Mucosa of stomach (tissue), 1 donor: ENCODE results near the gene CAMTA1.

Source experiments
- H3K27me3 ChIP-seq: one replicate; pipeline ENCODE4 v1.7.0; 2013; ENCODE audit warnings: mild to moderate bottlenecking, low read length; ENCODE audit not compliant: control insufficient read depth, insufficient read depth
- H3K36me3 ChIP-seq: one replicate; pipeline ENCODE4 v1.7.0; 2013; ENCODE audit warnings: low read length; ENCODE audit not compliant: control insufficient read depth, insufficient read depth
- H3K4me1 ChIP-seq: one replicate; pipeline ENCODE4 v1.7.0; 2013; ENCODE audit warnings: mild to moderate bottlenecking, low read length; ENCODE audit not compliant: control insufficient read depth, insufficient read depth
- H3K4me3 ChIP-seq: one replicate; pipeline ENCODE4 v1.7.0; 2013; ENCODE audit warnings: low read length
- H3K9ac ChIP-seq: one replicate; pipeline ENCODE4 v1.7.0; 2013; ENCODE audit warnings: mild to moderate bottlenecking, low read length, moderate library complexity
- H3K9me3 ChIP-seq: one replicate; pipeline ENCODE4 v1.7.0; 2013; ENCODE audit warnings: mild to moderate bottlenecking, low read length, moderate library complexity; ENCODE audit not compliant: control insufficient read depth
- donor health status: Pancreatic carcinoma.

Gene CAMTA1

DNA sequence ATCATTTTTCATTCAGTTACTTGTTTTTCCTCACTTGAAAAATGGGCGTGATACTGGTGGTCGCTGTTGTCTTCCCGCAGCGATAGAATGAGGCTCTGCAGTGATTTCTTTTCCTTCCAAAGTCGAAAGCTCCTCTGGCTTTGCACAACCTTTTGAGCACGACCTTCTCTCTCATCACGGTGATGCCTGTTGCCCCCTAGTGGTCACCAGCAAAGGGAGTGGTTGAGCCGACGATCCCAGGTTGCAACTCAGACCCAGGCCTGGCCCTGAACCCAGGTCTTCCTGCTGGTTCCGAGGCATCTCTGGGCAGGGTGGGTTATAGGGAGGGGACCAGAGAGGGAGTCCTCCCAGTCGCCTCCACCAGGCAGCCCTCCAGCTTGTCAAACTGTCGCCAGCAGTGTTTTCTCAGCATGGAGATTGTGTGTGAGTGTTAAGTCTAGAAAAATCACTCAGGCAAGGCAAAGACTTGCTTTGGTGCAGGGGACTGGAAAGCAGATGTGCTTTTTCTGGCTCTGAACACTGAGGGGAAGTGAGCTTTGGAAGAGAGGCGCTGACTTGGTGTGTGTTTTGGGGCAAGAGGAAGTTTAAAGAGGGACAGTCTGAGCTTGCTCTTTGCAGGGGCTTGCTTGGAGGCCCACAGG, 285.3 kb downstream of the CAMTA1 start:
- H3K36me3 ChIP-seq, result no peaks in the 10 kb centered on the region
- no peaks in the 10 kb centered on the region for H3K4me1 ChIP-seq
- H3K27me3 ChIP-seq, result peaks cover 8% of the 10 kb centered on the region
- H3K9ac ChIP-seq, result no peak overlapping the region
- H3K9me3 ChIP-seq, result no peaks in the 10 kb centered on the region
- no peak overlapping the region for H3K4me3 ChIP-seq

DNA sequence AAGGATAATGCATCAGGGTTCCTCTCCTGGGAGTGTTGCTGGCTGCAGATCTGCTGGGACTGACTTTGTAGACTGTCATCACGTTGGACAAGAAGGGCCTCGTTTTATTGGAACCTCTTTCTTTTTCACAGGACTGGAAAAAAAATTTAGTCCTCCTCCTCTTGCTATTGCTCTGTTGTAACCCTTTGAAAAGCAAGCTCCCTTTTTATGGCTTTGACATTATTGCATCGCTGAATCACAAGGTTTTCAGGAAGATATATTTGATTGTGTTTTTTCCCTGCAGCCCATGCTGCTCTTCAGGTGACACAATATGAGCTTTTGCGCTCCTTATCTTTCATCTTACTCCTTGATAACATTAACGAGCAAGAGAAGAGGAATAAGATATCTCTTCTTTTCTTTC, 290.9 kb downstream of the CAMTA1 start:
- no peak overlapping the region for H3K4me3 ChIP-seq
- H3K4me1 ChIP-seq, result no peaks in the 10 kb centered on the region

DNA sequence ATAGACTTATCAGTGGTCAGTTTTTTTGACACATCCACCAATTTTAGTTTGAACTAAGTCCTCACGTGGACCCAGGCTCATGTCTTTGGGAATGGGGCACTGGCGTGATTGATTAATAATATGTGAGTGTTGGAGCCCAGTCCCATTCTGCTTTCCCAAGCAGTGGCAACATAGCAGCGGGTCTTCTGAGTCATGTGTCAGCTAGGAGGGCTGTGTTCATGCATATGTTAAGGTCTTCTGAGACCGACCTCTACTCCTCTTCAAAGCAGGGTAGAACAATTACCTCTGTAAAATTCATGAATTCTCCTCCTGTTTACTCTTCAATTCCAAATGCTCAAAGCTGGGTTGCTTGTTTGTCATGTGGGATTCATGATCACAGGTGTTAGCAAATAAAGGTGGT, 291.3 kb downstream of the CAMTA1 start:
- no peaks in the 10 kb centered on the region for H3K4me1 ChIP-seq
- no peaks in the 10 kb centered on the region for H3K27me3 ChIP-seq
- no peak overlapping the region for H3K4me3 ChIP-seq
- no peaks in the 10 kb centered on the region for H3K9me3 ChIP-seq
- no peak overlapping the region for H3K9ac ChIP-seq
- no peaks in the 10 kb centered on the region for H3K36me3 ChIP-seq

More for the DNA sequence above, 290.9 kb downstream of the CAMTA1 start:
- Histone ChIP-seq H3K9me3 (no peaks in the 10 kb centered on the region), H3K9ac (no peak overlapping the region), H3K27me3 (no peaks in the 10 kb centered on the region), H3K36me3 (no peaks in the 10 kb centered on the region)

- no peaks in the 10 kb centered on the region for H3K4me1 ChIP-seq
- H3K9me3 ChIP-seq, result no peaks in the 10 kb centered on the region
- H3K27me3 ChIP-seq, result no peaks in the 10 kb centered on the region
- H3K4me3 ChIP-seq, result no peak overlapping the region
- no peak overlapping the region for H3K9ac ChIP-seq
- no peaks in the 10 kb centered on the region for H3K36me3 ChIP-seq
Observed at GRCh38 chr1:7077136-7077535, 291.9 kb downstream of the CAMTA1 start.

GRCh38 chr1:7077970-7078369, 292.7 kb downstream of the CAMTA1 start:
- Histone ChIP-seq H3K4me3 (no peak overlapping the region), H3K9ac (no peak overlapping the region), H3K4me1 (no peaks in the 10 kb centered on the region), H3K36me3 (no peaks in the 10 kb centered on the region), H3K27me3 (no peaks in the 10 kb centered on the region), H3K9me3 (no peaks in the 10 kb centered on the region)

DNA sequence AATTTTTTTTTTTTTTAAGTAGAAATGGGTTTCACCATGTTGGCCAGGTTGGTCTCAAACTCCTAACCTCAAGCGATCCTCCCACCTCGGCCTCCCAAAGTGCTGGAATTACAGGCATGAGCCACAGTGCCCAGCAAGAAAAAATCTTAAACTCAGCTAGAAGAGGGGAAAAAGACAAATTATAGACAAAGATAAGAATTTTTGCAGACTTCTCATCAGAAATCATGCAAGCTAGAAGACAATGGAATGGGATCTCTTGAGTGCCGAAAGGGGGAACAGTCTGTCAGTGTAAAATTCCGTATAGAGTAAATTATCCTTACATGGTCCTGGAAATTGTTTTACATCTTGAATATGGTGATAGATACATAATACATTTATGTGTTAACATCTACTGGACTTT, 294.4 kb downstream of the CAMTA1 start:
- Histone ChIP-seq H3K27me3 (no peaks in the 10 kb centered on the region), H3K9ac (no peak overlapping the region), H3K36me3 (no peaks in the 10 kb centered on the region), H3K9me3 (no peaks in the 10 kb centered on the region), H3K4me1 (no peaks in the 10 kb centered on the region), H3K4me3 (no peak overlapping the region)

DNA sequence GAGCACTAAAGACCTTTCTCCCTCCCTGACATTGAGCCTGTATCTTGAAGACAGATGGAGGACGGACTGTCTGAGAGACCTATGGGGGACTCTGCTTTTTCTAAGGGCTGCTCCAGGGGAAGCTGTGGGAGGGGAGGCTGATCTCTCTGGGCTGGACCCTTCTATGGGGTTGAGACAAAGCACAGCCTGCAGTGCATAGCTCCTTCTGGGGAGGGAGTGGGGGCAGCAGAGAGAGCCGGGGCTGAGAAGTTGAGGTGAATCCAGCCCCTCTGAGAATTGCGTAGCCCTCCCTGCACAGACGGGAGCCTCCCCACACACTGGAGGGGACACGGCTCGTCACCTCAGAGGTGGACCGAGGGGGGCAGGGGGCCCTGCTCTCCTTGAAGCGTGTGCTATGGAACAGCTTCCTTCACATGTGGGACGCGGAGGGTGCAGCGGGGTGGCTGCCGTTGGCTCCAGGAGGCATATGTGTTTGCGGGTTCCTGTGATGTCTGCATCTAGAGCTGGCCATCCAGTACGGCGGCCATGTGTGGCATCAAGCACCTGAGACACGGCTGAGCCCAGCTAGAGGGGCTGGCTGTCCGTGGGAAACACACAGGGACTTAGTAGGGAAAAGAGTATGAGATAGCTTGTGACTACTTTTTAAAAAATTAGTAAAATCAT, 299.1 kb downstream of the CAMTA1 start:
- H3K27me3 ChIP-seq, result no peaks in the 10 kb centered on the region
- H3K9ac ChIP-seq, result no peak overlapping the region
- no peaks in the 10 kb centered on the region for H3K9me3 ChIP-seq
- no peaks in the 10 kb centered on the region for H3K36me3 ChIP-seq
- no peak overlapping the region for H3K4me3 ChIP-seq
- no peaks in the 10 kb centered on the region for H3K4me1 ChIP-seq

DNA sequence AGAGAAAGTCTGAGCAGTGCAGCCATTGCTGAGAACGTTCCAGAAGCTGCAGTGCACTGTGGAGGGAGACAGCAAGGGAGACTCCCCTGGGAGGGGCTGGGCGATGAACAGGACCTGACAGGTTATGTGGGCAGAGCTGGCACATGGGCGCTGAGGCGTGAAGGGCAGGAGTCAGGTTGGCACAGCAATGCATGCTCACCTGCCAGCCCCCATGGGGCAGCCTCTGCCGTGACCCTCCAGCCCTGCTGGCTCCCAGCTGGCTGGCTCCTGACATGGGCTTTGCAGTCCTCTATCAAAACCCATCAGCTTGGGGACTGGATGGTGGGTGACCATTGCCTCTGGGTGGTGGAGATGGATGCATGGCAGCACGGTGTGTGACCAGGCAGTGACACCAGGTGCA, 300.3 kb downstream of the CAMTA1 start:
- H3K4me1 ChIP-seq, result no peaks in the 10 kb centered on the region
- H3K27me3 ChIP-seq, result no peaks in the 10 kb centered on the region
- H3K9ac ChIP-seq, result no peak overlapping the region
- H3K4me3 ChIP-seq, result no peak overlapping the region
- no peaks in the 10 kb centered on the region for H3K36me3 ChIP-seq
- no peaks in the 10 kb centered on the region for H3K9me3 ChIP-seq

DNA sequence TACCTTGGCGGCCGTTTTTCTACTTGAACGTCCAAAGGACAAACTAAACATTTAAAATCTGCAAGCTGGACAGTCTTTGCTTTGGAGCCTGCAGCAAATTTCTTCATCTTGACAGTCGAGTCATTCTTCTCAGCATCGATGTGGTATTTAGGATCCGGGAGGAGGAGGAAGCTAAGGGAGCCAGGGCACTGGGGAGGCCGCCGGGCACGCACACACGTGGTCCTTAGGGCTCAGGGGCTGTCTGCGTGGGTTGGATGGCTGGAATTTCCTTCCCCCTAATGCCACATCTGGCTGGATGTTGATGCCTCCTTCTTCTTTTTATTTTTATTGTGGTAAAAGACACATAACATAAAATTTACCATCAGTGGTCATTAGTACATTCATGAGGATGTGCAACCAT, 300.9 kb downstream of the CAMTA1 start:
- no peaks in the 10 kb centered on the region for H3K36me3 ChIP-seq
- no peaks in the 10 kb centered on the region for H3K9me3 ChIP-seq
- H3K9ac ChIP-seq, result no peak overlapping the region
- no peaks in the 10 kb centered on the region for H3K27me3 ChIP-seq
- no peak overlapping the region for H3K4me3 ChIP-seq
- no peaks in the 10 kb centered on the region for H3K4me1 ChIP-seq

DNA sequence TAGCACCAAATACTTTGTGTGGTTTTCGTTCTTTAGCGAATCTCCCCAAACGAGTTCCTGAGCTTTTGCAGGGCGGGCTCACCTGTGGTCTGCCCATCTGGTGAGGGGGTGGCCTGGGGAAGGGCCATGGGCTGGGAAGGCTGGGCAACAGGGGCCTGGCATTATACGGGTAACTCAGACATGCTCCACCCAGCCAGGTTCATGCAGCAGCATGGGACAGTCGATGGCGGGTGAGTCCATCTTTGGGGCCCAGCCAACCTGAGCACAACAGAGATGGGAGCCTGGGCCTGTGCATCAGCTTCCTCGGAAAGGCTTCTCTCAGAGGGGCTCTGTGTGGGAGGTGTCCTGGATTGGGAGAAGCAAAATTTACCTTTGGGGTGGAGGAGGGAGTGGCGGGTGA, 302.6 kb downstream of the CAMTA1 start:
- no peaks in the 10 kb centered on the region for H3K9me3 ChIP-seq
- no peaks in the 10 kb centered on the region for H3K27me3 ChIP-seq
- no peak overlapping the region for H3K4me3 ChIP-seq
- no peaks in the 10 kb centered on the region for H3K36me3 ChIP-seq
- H3K9ac ChIP-seq, result no peak overlapping the region
- H3K4me1 ChIP-seq, result no peaks in the 10 kb centered on the region

GRCh38 chr1:7089497-7089896, 304.2 kb downstream of the CAMTA1 start:
- Histone ChIP-seq H3K9me3 (no peaks in the 10 kb centered on the region), H3K4me1 (no peaks in the 10 kb centered on the region), H3K4me3 (no peak overlapping the region), H3K9ac (no peak overlapping the region), H3K36me3 (no peaks in the 10 kb centered on the region), H3K27me3 (no peaks in the 10 kb centered on the region)

GRCh38 chr1:7093297-7093696, 308.0 kb downstream of the CAMTA1 start:
- Histone ChIP-seq H3K27me3 (peaks cover 6% of the 10 kb centered on the region), H3K9me3 (no peaks in the 10 kb centered on the region), H3K9ac (no peak overlapping the region), H3K4me1 (no peaks in the 10 kb centered on the region), H3K4me3 (no peak overlapping the region), H3K36me3 (no peaks in the 10 kb centered on the region)
